ENCODE data around the gene MOXD1.
A peak's percentile ranks its signal among the peaks of the same experiment; 100 is the strongest.

The MOXD1 gene

GRCh38 chr6:132264021-132264500 lies 137.2 kb downstream of the MOXD1 start:
- POLR2A ChIA-PET, result no interaction called here
- CTCF ChIA-PET, result interaction anchor here (0.9 to 12.8 kb wide), 6 partner anchors 8 to 348 kb away, joined by 3 to 176 read pairs (median 12); no protein-coding TSS in a partner anchor
- Histone ChIP-seq H3K4me3 (ENCODE audit: low read depth, low read length) (no peak overlapping the region), H3K4me1 (ENCODE audit: control insufficient read depth, insufficient read depth, low read length) (no peaks in the 10 kb centered on the region), H3K9me3 (ENCODE audit: control insufficient read depth, insufficient read depth, low read depth, low read length) (no peaks in the 10 kb centered on the region), H3K27ac (ENCODE audit: extremely low read depth, low read depth, low read length) (no peak overlapping the region), H3K36me3 (ENCODE audit: control insufficient read depth in 2 of 2, insufficient read depth in 1 of 2, low read length in 2 of 2) (no peaks in the 10 kb centered on the region)
- TF ChIP-seq ZNF132 (tag by site-specific recombination; IDR thresholded peaks at IDR 0.05; ENCODE audit: borderline replicate concordance) (no peak), ZNF223 (tag by site-specific recombination; IDR thresholded peaks at IDR 0.05) (no peak), ZNF488 (tag by site-specific recombination; IDR thresholded peaks at IDR 0.05) (no peak), ZNF121 (tag by site-specific recombination; IDR thresholded peaks at IDR 0.05) (no peak), ZSCAN16 (tag by site-specific recombination; IDR thresholded peaks at IDR 0.05) (no peak), TCF7L2 (IDR thresholded peaks at IDR 0.05; ENCODE audit: borderline replicate concordance, low read depth, low read length) (no peak), ZNF600 (tag by site-specific recombination; IDR thresholded peaks at IDR 0.05) (no peak), ZFHX2 (tag by site-specific recombination; conservative IDR thresholded peaks at IDR 0.05) (no peak)

GRCh38 chr6:132261354-132261753 lies 139.9 kb downstream of the MOXD1 start:
- H3K36me3 ChIP-seq (ENCODE audit: control insufficient read depth in 2 of 2, insufficient read depth in 1 of 2, low read length in 2 of 2), result no peaks in the 10 kb centered on the region
- no peak for TF ChIP-seq ZNF513 (tag by site-specific recombination; IDR thresholded peaks at IDR 0.05)
- POLR2A ChIA-PET, result no interaction called here
- CTCF ChIA-PET, result interaction anchor here (0.6 to 12.8 kb wide), 11 partner anchors 7 to 350 kb away, joined by 3 to 163 read pairs (median 4); no protein-coding TSS in a partner anchor
- no peak overlapping the region for H3K27ac ChIP-seq (ENCODE audit: extremely low read depth, low read depth, low read length)
- H3K9me3 ChIP-seq (ENCODE audit: control insufficient read depth, insufficient read depth, low read depth, low read length), result no peaks in the 10 kb centered on the region
- H3K4me3 ChIP-seq (ENCODE audit: low read depth, low read length), result no peak overlapping the region
- H3K4me1 ChIP-seq (ENCODE audit: control insufficient read depth, insufficient read depth, low read length), result no peaks in the 10 kb centered on the region

GRCh38 chr6:132259070-132259469 lies 142.2 kb downstream of the MOXD1 start:
- no peaks in the 10 kb centered on the region for H3K4me1 ChIP-seq (ENCODE audit: control insufficient read depth, insufficient read depth, low read length)
- POLR2A ChIA-PET, result no interaction called here
- CTCF ChIA-PET, result interaction anchor here (0.7 to 12.8 kb wide), 20 partner anchors 11 to 564 kb away, joined by 3 to 163 read pairs (median 4); no protein-coding TSS in a partner anchor
- TF ChIP-seq ZNF664 (tag by site-specific recombination; IDR thresholded peaks at IDR 0.05), result no peak
- TF ChIP-seq ZNF2 (tag by site-specific recombination; IDR thresholded peaks at IDR 0.05), result peak; percentile 83
- no peak for TF ChIP-seq ZNF19 (tag by site-specific recombination; IDR thresholded peaks at IDR 0.05; ENCODE audit: low read depth)
- no peak for TF ChIP-seq ZNF629 (tag by site-specific recombination; IDR thresholded peaks at IDR 0.05)
- TF ChIP-seq ZNF155 (tag by site-specific recombination; IDR thresholded peaks at IDR 0.05), result no peak
- no peak for TF ChIP-seq ZSCAN30 (tag by site-specific recombination; IDR thresholded peaks at IDR 0.05)
- TF ChIP-seq ZNF76 (tag by site-specific recombination; IDR thresholded peaks at IDR 0.05; ENCODE audit: borderline replicate concordance, low read depth), result no peak
- peak; percentile 49 for TF ChIP-seq ZNF654 (tag by site-specific recombination; IDR thresholded peaks at IDR 0.05; ENCODE audit: low read depth)
- TF ChIP-seq PATZ1 (tag by site-specific recombination; IDR thresholded peaks at IDR 0.05), result no peak
- no peak for TF ChIP-seq ZSCAN16 (tag by site-specific recombination; IDR thresholded peaks at IDR 0.05)
- no peak for TF ChIP-seq ZNF555 (tag by site-specific recombination; conservative IDR thresholded peaks at IDR 0.05)
- TF ChIP-seq ZFP3 (tag by site-specific recombination; IDR thresholded peaks at IDR 0.05; ENCODE audit: low read depth), result no peak
- TF ChIP-seq SP3 (tag by site-specific recombination; IDR thresholded peaks at IDR 0.05), result no peak
- no peak for TF ChIP-seq PRDM4 (tag by site-specific recombination; IDR thresholded peaks at IDR 0.05)
- no peak for TF ChIP-seq ZNF830 (tag by site-specific recombination; IDR thresholded peaks at IDR 0.05; ENCODE audit: low read depth)
- peak; percentile 33; the same call in 1 of the 2 replicates for TF ChIP-seq CTCF (tag by site-specific recombination; IDR thresholded peaks at IDR 0.05)

More at GRCh38 chr6:132259070-132259469, 142.2 kb downstream of the MOXD1 start:
- no peak overlapping the region for H3K4me3 ChIP-seq (ENCODE audit: low read depth, low read length)
- no peaks in the 10 kb centered on the region for H3K36me3 ChIP-seq (ENCODE audit: control insufficient read depth in 2 of 2, insufficient read depth in 1 of 2, low read length in 2 of 2)
- no peaks in the 10 kb centered on the region for H3K9me3 ChIP-seq (ENCODE audit: control insufficient read depth, insufficient read depth, low read depth, low read length)
- no peak overlapping the region for H3K27ac ChIP-seq (ENCODE audit: extremely low read depth, low read depth, low read length)
